HepG2 (cell line): Measurements from ENCODE around the gene PCNX1. TPM values are rescaled to one million over a fixed set of nuclear protein-coding genes. Genes with fewer than 3 reads are reported as not detected.
"Not testable (repeated sequence)": the region's sequence is repeated elsewhere in the genome, so short reads cannot be mapped to it uniquely, and the experiment has no call there.

Source experiments
- ATAC-seq: fragments of 200-7000 bp; cut with Tn5 transposase; 3 replicates; pipeline ENCODE4 v1.9.1; 2020; ENCODE audit warnings: mild to moderate bottlenecking, moderate library complexity
- BruUV-seq: library from RNA; stranded (reverse); fragments of 400-500 nt; replicated peaks from 2 replicates; lab custom pipeline; 2021; lab: Mats Ljungman, UMichigan
- CTCF ChIA-PET: fragments of 300-600 bp; formaldehyde crosslinking; extraction: SDS; loops from one replicate; lab custom pipeline; 2021; ENCODE audit warnings: low total read pairs, inconsistent platforms, low intra/inter-chr PET ratio; lab: Yijun Ruan, JAX
- POLR2A ChIA-PET: fragments of 350-600 bp; sonication (Branson Sonifier 250); formaldehyde crosslinking; loops from one replicate; lab custom pipeline; 2020; ENCODE audit warnings: antibody characterized with exemption, inconsistent platforms; lab: Yijun Ruan, JAX
- DNase-seq: peaks from one replicate; pipeline ENCODE4 v3.0.0-alpha.2; 2015; ENCODE audit warnings: low spot score
- FAIRE-seq: peaks from 3 replicates; lab custom pipeline; 2011; peaks lifted over from hg19 to GRCh38; lab: Jason Lieb, UNC
- H2AFZ ChIP-seq: one replicate; pipeline ENCODE4 v1.6.1; 2011; ENCODE audit warnings: low read length, inconsistent platforms
- H3K27ac ChIP-seq: fragments of 300-600 bp; 3 replicates; pipeline ENCODE4 v1.8.0; 2011; ENCODE audit warnings: mixed run types, mild to moderate bottlenecking, mixed read lengths, low read length, inconsistent platforms; ENCODE audit not compliant: insufficient read depth; ENCODE audit errors: extremely low read length
- H3K27me3 ChIP-seq, 2 experiments: fragments of 200-600 bp in 1 of 2; 2 replicates in 1 of 2; 3 replicates in 1 of 2; pipeline versions ENCODE4 v1.6.0 to v1.8.0; 2011; ENCODE audit warnings: low read length in 2 of 2, mild to moderate bottlenecking in 2 of 2, moderate library complexity in 2 of 2, inconsistent platforms in 1 of 2; ENCODE audit not compliant: insufficient read depth in 2 of 2, control insufficient read depth in 1 of 2
- H3K36me3 ChIP-seq, 2 experiments: fragments of 200-600 bp in 1 of 2; replicated peaks in 1 of 2; 2 replicates in 1 of 2; 3 replicates in 1 of 2; pipeline versions ENCODE4 v1.5.1 to v1.8.0; 2011; ENCODE audit warnings: low read length in 2 of 2, inconsistent platforms in 1 of 2; ENCODE audit not compliant: insufficient read depth in 2 of 2, control insufficient read depth in 1 of 2
- H3K4me1 ChIP-seq: 2 replicates; pipeline ENCODE4 v1.5.1; 2012; ENCODE audit warnings: low read length, inconsistent platforms; ENCODE audit not compliant: insufficient read depth
- H3K4me2 ChIP-seq: 2 replicates; pipeline ENCODE4 v1.6.0; 2011; ENCODE audit warnings: low read depth, low read length, inconsistent platforms
- H3K4me3 ChIP-seq, 3 experiments: fragments of 200-600 bp in 1 of 3; sonication (generic), shearing (Covaris generic) in 1 of 3; replicated peaks in 1 of 3; 2 replicates each; pipeline ENCODE4 v1.5.1; 2011 to 2016; ENCODE audit warnings: low read length in 3 of 3, inconsistent platforms in 2 of 3, low read depth in 2 of 3, mild to moderate bottlenecking in 2 of 3, control low read depth in 1 of 3, mixed read lengths in 1 of 3; ENCODE audit not compliant: insufficient read depth in 1 of 3
- H3K79me2 ChIP-seq: one replicate; pipeline ENCODE4 v1.6.1; 2011; ENCODE audit warnings: low read length, inconsistent platforms; ENCODE audit not compliant: insufficient read depth
- H3K9ac ChIP-seq: 2 replicates; pipeline ENCODE4 v1.6.0; 2011; ENCODE audit warnings: mild to moderate bottlenecking, low read depth, low read length, inconsistent platforms; ENCODE audit not compliant: insufficient read depth
- H3K9me3 ChIP-seq: 2 replicates; pipeline ENCODE4 v1.5.1; 2012; ENCODE audit warnings: mild to moderate bottlenecking, low read length
- H4K20me1 ChIP-seq: 2 replicates; pipeline ENCODE4 v1.6.0; 2011; ENCODE audit warnings: inconsistent platforms, mild to moderate bottlenecking, low read length, moderate library complexity; ENCODE audit not compliant: insufficient read depth
- RCOR2 ChIP-seq: IDR thresholded peaks from 2 replicates; pipeline ENCODE4 v1.6.1; 2016; ENCODE audit warnings: missing biosample characterization, missing genetic modification reagents
- ZBTB4 ChIP-seq: sonication (generic); formaldehyde crosslinking; IDR thresholded peaks from 2 replicates; pipeline ENCODE4 v1.4.0; 2020; ENCODE audit warnings: missing genetic modification reagents, mild to moderate bottlenecking, borderline replicate concordance
- ZNF224 ChIP-seq: sonication (generic); formaldehyde crosslinking; IDR thresholded peaks from 2 replicates; pipeline ENCODE4 v1.5.0; 2020; ENCODE audit warnings: mild to moderate bottlenecking, missing genetic modification reagents
- WGBS: methylation state at CpG from one replicate; pipeline ENCODE4 v1.1.6; 2017; ENCODE audit warnings: low lambda C conversion rate; 5-methylcytosine and 5-hydroxymethylcytosine counted together
- in situ Hi-C: cut with HindIII; loops from 2 replicates; pipeline ENCODE4 v1.10.0; 2017; ENCODE audit warnings: low pct_unique_long_range_greater_than_20kb; ENCODE audit not compliant: extremely low pct_ligation_motif_present
- intact Hi-C: fragments of 100-400 bp; cut with micrococcal nuclease; formaldehyde crosslinking; loops from one replicate; pipeline ENCODE4 v1.10.0; 2022; ENCODE audit not compliant: unreplicated experiment
- polyA plus RNA-seq, 8 experiments: library from polyadenylated mRNA; depleted of rRNA in 3 of 8; stranded (reverse) in 7 of 8; unstranded in 1 of 8; fragments of >200 nt; fragmentation: Illumina TruSeq in 4 of 8; extraction: Trizol in 4 of 8; gene quantifications; 2 replicates each; pipeline versions ENCODE4 v1.2.1 to v1.2.3, GENCODE V29; 2011 to 2016; ENCODE audit warnings: low read depth in 4 of 8, missing spikeins in 1 of 8, mixed read lengths in 1 of 8; ENCODE audit not compliant: insufficient read depth in 1 of 8
- total RNA-seq, 5 experiments: library from RNA; depleted of rRNA; stranded (reverse); fragments of >200 nt; fragmentation: Illumina TruSeq; extraction: Trizol; gene quantifications; 2 replicates each; pipeline ENCODE4 v1.2.3, GENCODE V29; 2016; ENCODE audit warnings: low read depth in 1 of 5
- TF ChIP-seq, protein P1 (sequence below): sonication (generic); formaldehyde crosslinking; IDR thresholded peaks from 2 replicates; pipeline ENCODE4 v1.9.0; 2021; ENCODE audit warnings: missing genetic modification reagents, borderline replicate concordance

The PCNX1 gene
- total and polyA plus RNA-seq, 2 of the 13 experiments (the other 11 are each of a cell fraction or from before 2014, with no cell fraction given), result 24.9 to 30.3 TPM

DNA sequence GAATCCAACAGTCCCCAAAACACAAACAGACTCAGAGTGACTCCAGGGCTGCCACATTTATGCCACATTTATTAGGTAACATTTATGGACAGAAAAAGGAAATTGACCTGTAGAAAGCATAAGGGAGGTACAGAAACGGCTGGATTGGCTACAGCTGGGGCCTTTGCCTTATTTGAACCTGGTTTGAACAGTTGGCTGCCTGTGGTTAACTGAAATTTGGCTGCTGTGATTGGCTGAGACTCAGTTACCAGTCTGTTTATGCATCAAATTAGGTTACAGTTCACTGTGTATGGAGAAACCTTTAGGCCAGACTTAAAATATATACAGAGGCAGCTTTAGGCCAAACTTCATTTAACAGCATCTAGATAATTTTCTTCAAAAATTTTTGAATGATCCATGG is 27.8 kb upstream of the PCNX1 start (continued):
- TF ChIP-seq ZBTB4 (CRISPR knock-in tag), result no peak
- no peak for TF ChIP-seq ZNF224 (CRISPR knock-in tag)
- TF ChIP-seq RCOR2 (CRISPR knock-in tag), result no peak
- TF ChIP-seq, protein P1, sequence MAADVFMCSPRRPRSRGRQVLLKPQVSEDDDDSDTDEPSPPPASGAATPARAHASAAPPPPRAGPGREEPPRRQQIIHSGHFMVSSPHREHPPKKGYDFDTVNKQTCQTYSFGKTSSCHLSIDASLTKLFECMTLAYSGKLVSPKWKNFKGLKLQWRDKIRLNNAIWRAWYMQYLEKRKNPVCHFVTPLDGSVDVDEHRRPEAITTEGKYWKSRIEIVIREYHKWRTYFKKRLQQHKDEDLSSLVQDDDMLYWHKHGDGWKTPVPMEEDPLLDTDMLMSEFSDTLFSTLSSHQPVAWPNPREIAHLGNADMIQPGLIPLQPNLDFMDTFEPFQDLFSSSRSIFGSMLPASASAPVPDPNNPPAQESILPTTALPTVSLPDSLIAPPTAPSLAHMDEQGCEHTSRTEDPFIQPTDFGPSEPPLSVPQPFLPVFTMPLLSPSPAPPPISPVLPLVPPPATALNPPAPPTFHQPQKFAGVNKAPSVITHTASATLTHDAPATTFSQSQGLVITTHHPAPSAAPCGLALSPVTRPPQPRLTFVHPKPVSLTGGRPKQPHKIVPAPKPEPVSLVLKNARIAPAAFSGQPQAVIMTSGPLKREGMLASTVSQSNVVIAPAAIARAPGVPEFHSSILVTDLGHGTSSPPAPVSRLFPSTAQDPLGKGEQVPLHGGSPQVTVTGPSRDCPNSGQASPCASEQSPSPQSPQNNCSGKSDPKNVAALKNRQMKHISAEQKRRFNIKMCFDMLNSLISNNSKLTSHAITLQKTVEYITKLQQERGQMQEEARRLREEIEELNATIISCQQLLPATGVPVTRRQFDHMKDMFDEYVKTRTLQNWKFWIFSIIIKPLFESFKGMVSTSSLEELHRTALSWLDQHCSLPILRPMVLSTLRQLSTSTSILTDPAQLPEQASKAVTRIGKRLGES (CRISPR knock-in tag), result no peak
- TF ChIP-seq, all 625 proteins: peak for 0

DNA sequence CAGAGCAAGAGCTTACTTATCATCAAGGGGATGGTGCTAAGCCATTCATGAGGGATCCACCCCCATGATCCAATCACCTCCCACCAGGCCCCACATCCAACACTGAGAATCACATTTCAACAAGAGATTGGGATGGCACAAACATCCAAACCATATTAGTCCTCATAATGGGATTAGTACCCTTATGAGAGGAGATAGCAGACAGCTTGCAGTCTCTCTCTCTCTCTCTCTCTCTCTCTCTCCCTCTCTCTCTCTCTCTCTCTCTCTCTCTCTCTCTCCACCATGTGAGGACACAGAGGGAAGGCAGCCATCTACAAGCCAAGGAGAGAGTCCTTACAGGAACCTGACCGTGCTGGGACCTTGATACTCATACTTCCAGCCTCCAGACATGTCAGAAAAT is 26.4 kb upstream of the PCNX1 start:
- H3K9ac ChIP-seq, H3K4me2 ChIP-seq, H3K79me2 ChIP-seq, in situ Hi-C loops, FAIRE-seq, CTCF ChIA-PET, intact Hi-C loops, H3K36me3 ChIP-seq, H3K4me3 ChIP-seq, H3K4me1 ChIP-seq, H3K9me3 ChIP-seq, POLR2A ChIA-PET, H2AFZ ChIP-seq, BruUV-seq, DNase-seq, ATAC-seq, H3K27ac ChIP-seq, H3K27me3 ChIP-seq, H4K20me1 ChIP-seq: not testable (repeated sequence)
- 5% methylated on average over 1 of the region's 1 CpG for WGBS
